PFSK-1 (cell line): ENCODE measurements around the gene MYO7A.

Experiments used
- FOXP2 ChIP-seq: optimal IDR thresholded peaks from 2 replicates; pipeline ENCODE3; 2011; ENCODE audit warnings: borderline replicate concordance, control low read depth, inconsistent platforms; ENCODE audit not compliant: insufficient read depth; ENCODE audit errors: extremely low read length, extremely low read depth
- POLR2AphosphoS5 ChIP-seq: IDR thresholded peaks from 2 replicates; pipeline ENCODE4 v1.6.1; 2012; ENCODE audit warnings: low read depth, mild to moderate bottlenecking, control low read depth, low read length, moderate library complexity
- REST ChIP-seq, 2 experiments: IDR thresholded peaks; 2 replicates each; pipeline versions ENCODE4 v1.6.1 to v1.8.0; 2011 to 2012; ENCODE audit warnings: low read depth in 2 of 2, low read length in 2 of 2, control low read depth in 1 of 2, inconsistent platforms in 1 of 2, mild to moderate bottlenecking in 1 of 2, moderate library complexity in 1 of 2; ENCODE audit not compliant: insufficient read depth in 1 of 2
- SIN3A ChIP-seq: IDR thresholded peaks from 2 replicates; pipeline ENCODE4 v1.6.1; 2012; ENCODE audit warnings: mild to moderate bottlenecking, low read length, moderate library complexity, borderline replicate concordance; ENCODE audit not compliant: insufficient read depth
- TAF1 ChIP-seq: IDR thresholded peaks from 2 replicates; pipeline ENCODE4 v1.6.1; 2012; ENCODE audit warnings: low read length, control low read depth, borderline replicate concordance; ENCODE audit not compliant: insufficient read depth

Gene MYO7A

GRCh38 chr11:77215106-77215505 is 87.1 kb downstream of the MYO7A start:
- TF ChIP-seq FOXP2 = no peak
- TF ChIP-seq POLR2AphosphoS5 = no peak
- no peak for TF ChIP-seq TAF1
- TF ChIP-seq SIN3A = no peak
- TF ChIP-seq REST (IDR thresholded peaks at IDR 0.05; ENCODE audit: insufficient read depth in 1 of 2, low read depth in 2 of 2, low read length in 2 of 2) = no peak

- TF ChIP-seq TAF1 (no peak), FOXP2 (no peak), SIN3A (no peak), POLR2AphosphoS5 (no peak), REST (IDR thresholded peaks at IDR 0.05; ENCODE audit: insufficient read depth in 1 of 2, low read depth in 2 of 2, low read length in 2 of 2) (no peak)
Measured at GRCh38 chr11:77217156-77217555, 89.1 kb downstream of the MYO7A start.

- TF ChIP-seq FOXP2 (no peak), TAF1 (no peak), REST (IDR thresholded peaks at IDR 0.05; ENCODE audit: insufficient read depth in 1 of 2, low read depth in 2 of 2, low read length in 2 of 2) (no peak), SIN3A (no peak), POLR2AphosphoS5 (no peak)
Measured at GRCh38 chr11:77223797-77224196, 95.8 kb downstream of the MYO7A start.

GRCh38 chr11:77230878-77231605 is 103.0 kb downstream of the MYO7A start:
- TF ChIP-seq SIN3A (no peak), FOXP2 (no peak), POLR2AphosphoS5 (no peak), TAF1 (no peak), REST (IDR thresholded peaks at IDR 0.05; ENCODE audit: insufficient read depth in 1 of 2, low read depth in 2 of 2, low read length in 2 of 2) (no peak)
